Fibroblast of lung (primary cell): ENCODE measurements around the gene DMXL2.

Experiments
- CTCF ChIP-seq, 2 donors: IDR thresholded peaks in 1 of 2; conservative IDR thresholded peaks in 1 of 2; 1 replicate in 1 of 2; 2 replicates in 1 of 2; pipeline ENCODE4 v1.5.1; 2011 to 2012; ENCODE audit warnings: low read length in 2 of 2, control low read depth in 1 of 2, inconsistent platforms in 1 of 2, low read depth in 1 of 2, mild to moderate bottlenecking in 1 of 2
- EZH2 ChIP-seq: IDR thresholded peaks from 2 replicates; pipeline ENCODE4 v1.5.1; 2012; ENCODE audit warnings: low read length, control low read depth, mild to moderate bottlenecking; ENCODE audit errors: missing control alignments

- no peak for TF ChIP-seq CTCF (conservative IDR thresholded peaks at IDR 0.05 in 1 of 2, IDR thresholded peaks at IDR 0.05 in 1 of 2; ENCODE audit: low read depth in 1 of 2, low read length in 2 of 2)
- no peak for TF ChIP-seq EZH2
These were observed 197.8 kb downstream of the DMXL2 start for GRCh38 chr15:51424780-51425179.
